Fibroblast of the conjunctiva (primary cell): Measurements from ENCODE around the gene P2RX3.
A peak's percentile ranks its signal among the peaks of the same experiment; 100 is the strongest.
"Not testable (repeated sequence)": the region's sequence is repeated elsewhere in the genome, so short reads cannot be mapped to it uniquely, and the experiment has no call there.

Experiments
- DNase-seq: peaks from one replicate; pipeline ENCODE4 v3.0.0-alpha.2; 2010; ENCODE audit warnings: low read depth

Gene P2RX3

DNA sequence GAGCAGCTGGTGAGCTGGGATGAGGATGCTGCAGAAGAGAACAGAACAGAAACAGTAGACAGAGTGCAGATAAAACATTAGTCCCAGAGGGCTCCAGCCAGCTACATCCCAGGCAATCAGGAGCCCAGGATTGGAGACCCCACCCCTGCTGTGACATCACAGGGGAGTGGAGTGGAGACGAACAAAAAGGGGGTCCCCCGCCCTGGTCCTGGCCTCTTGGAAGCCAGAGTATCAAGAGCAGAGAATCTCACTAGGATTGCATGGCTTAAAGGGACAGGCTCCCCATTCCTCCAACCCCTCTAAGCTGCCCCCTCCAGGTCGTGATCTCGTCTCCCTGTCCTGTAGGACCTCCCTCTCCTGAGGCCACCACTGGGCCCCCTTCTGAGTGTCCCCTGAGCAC is at the start of gene P2RX3:
P2RX3 (plus strand) TSS at position 211 of the 400 bp plus-strand sequence. CDS start 199 bp downstream, outside the sequence.
- DNase-seq, result no peak

DNA sequence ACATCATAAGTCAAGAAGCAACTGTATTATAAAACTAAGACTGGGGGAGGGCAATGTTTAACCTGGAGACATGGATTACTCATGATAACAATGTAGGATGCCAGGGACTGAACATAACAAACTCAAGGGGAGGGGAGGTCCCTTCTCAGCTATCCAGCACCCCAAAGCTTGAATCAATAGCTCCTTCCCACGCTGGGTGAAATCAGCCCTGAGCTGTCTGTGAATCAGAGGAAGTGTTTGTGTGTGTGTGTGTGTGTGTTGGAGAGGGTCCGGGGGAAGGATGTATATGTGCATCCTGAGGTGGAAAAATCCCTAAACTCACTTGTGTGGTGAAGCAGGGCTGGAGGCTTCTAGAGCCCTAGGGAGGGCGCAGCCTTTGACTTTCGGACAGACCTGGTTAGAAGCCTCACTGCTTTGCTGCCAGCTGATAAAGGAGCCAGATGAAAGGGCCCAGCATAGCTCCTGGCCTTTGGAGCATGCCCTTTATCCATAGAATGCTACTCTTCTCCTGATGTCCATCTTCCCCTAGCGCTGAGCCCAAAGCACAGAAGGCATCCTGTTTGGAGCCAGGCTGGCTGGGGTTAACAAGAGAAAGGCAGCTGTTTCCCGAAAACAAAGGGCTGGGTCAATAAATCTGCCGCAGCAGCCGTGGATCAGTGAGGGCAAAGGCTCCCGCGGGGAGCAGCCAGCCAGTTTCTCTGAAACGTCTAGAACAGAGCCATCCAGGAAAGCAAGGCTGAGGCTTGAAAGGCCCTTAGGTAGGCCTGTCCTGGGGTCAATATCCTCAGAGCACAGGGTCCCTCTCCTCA is 49.2 kb upstream of the P2RX3 start:
- peak; percentile 30 for DNase-seq

DNA sequence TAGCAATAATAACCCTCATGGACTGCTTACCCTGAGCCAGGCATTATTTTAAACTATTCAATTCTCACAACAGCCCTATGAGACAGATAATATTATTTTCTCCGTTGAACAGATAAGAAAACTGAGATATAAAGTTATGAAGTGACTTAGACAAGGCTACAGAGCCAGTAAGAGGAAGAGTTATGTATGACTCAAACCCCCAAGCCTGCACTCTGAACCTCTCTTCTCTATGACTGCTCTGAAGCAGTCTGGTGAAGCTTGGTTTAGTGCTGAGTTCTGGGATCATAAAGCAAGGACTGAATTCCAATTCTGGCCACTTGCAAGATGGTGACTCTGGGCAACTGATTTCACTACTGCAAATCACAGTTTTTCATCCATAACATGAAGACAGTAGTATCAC is 47.9 kb upstream of the P2RX3 start:
- no peak for DNase-seq

DNA sequence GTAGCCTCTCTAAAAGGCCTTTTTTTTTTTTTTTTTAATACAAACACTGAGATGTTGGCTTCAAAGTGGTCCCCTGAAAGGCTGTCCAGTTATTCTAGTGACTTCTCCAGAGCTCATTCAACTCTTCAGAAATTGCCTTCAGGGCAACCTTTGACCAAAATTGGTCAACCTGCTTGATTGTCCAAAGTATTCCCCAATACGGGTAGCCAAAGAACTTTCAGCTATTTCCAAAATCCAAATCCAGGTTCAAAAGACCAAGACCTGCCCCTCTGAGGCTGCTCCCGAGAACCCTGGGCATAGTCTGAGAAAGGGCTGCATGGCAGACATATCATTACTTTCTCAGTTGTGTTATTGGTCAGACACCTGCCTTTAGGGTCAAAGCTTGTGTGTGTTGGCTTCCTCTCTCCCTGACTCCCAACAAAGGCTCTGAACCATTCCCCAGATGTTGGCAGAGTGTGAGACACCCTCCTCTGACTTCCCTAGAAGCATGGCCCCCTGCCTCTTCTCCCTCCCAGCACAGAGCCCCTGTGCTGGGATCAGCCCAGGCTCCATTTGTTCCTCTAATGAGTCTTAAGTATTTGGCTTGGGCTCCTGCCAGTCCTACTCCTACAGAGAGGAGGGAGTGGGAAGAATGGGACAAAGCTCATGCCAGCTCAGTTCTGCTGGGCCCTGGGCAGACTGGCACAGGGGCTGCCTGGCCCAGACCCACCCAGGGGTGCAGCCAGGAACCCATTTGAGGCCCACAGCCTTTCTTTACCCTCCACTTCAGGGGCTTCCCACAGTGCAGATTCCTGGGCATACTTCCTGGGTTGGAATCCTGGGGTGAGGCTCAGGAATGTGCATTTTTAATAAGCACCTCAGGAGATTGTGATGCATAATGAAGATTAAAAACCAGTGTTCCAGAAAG is 43.7 kb upstream of the P2RX3 start:
- DNase-seq, result peak; percentile 27

DNA sequence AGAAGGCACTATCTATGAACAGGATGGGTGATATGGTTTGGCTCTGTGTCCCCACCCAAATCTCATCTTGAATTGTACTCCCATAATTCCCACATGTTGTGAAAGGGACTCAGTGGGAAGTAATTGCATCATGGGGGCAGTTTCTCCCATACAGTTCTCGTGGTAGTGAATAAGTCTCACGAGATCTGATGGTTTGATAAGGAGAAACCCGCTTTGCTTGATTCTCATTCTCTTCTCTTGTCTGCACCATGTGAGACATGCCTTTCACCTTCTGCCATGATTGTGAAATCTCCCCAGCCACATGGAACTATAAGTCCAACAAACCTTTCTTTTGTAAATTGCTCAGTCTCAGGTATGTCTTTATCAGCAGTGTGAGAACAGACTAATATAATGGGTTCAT is 41.9 kb upstream of the P2RX3 start:
- DNase-seq, result not testable (repeated sequence)

DNA sequence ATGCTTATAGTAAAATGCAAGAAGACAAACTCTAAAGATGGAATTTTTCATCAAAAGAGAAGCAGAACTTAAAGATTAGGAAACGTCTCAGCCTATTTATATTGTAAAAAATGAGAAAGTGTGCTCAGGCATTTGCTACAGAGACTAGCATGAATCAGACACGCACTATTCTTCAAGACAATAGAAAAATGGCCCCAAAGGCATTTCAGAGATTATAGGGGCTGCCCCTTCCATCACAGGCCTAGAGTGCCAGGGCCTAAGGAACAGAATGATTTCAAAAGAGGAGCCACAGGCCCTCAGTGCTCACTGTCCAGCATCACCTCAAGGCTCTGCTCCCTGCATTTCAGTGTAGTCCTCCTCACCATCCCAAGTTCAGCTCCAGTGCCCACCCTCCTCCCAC is 40.9 kb upstream of the P2RX3 start:
- DNase-seq, result no peak

DNA sequence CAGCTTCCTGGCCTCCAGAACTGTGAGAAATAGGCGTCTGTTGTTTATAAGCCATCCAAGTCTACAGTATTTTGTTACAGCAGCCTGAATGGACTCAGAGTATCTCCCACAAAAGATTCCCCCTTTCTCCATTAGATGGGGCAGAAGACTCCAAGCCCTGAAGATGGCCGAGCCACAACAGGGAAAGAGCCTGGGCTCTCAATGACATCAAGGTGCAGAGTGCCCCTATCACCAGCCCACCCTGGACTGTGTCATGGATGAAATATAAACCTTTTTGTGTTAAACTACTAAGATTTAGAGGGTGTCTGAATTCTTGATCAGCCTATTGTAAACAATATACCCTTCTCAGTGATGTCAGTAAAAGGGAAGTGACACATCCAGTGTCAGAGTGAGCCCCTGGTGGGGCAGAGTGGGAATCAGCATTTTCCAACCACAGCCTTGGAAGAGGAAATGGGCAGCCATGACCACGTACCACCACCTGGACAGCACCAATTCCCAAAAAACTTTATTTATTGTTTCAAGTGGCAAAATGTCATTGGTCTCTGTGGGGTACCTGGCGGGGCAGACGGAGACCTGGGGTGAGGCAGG is 38.9 kb upstream of the P2RX3 start:
- DNase-seq, result no peak

DNA sequence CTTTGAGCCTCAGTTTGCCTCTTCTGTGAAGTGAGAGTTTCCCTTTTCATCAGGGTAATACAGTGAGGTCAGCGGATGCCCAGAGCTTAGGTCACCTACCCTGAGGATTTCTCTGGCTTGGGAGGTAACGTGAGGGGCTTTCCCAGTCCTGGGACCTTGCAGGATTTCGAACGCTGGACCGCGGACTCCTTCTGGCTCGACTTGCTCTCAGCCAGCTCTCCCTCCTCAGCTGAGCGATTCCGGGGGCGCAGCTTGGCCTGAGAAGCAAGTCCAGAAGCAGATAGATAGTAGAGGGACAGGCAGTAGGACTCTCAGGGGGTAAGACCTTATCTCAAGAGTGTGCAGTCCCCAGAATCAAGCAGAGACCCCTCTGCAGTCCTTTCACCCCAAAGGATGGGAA is 37.4 kb upstream of the P2RX3 start:
- DNase-seq, result no peak

DNA sequence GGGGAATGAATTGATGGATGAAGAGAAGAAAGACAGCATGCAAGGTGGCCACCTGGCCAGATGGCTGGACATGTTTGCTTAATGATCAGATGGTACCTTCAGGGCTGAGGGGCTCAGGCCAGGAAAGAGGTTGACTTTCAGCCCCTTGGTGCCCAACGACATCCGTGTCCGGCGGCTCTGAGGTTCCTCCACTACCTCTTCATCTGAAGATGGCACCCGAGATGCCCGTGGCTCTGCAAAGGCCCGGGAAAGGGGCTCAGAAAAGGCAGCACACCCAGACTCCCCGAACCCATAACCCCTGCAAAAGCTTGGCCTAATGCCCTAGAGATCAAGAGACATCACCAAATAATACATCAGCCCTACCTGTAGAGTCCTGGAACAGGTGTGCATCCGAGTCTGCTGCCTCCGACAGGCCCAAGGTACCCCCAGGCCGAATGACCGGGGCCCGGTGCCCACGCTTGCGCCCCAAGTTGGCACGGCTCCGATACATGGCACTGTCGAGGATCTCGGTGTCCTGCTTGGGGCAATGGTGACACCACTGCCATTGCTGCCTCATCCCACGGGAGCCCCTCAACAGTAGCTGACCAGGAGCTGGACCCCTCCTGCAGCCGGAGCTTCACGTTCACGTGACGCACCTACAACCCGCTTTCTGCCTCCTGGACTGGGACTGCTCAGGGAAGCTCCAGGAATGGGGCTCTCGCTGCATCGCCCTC is 36.3 kb upstream of the P2RX3 start:
- no peak for DNase-seq

DNA sequence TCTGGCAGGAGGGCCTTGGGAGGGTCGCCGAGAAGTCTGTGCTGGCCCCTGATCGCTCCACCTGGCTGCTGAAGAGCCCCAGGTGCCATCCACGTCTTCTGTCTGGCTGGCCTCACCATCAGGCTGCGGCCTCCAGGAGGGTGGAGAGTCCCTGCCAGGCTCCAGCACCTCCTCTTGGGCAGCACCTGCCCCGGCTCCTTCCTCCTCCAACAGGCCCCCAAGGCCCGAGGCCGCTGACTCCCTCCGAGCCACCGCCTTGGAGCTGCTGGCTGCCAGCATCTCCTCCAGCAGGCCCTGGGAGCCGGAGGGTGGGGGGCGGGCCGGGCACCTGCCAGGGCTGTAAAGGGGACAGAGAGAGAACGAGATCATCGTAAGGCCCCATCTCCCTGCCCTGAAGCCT is 35.7 kb upstream of the P2RX3 start:
- DNase-seq, result no peak

DNA sequence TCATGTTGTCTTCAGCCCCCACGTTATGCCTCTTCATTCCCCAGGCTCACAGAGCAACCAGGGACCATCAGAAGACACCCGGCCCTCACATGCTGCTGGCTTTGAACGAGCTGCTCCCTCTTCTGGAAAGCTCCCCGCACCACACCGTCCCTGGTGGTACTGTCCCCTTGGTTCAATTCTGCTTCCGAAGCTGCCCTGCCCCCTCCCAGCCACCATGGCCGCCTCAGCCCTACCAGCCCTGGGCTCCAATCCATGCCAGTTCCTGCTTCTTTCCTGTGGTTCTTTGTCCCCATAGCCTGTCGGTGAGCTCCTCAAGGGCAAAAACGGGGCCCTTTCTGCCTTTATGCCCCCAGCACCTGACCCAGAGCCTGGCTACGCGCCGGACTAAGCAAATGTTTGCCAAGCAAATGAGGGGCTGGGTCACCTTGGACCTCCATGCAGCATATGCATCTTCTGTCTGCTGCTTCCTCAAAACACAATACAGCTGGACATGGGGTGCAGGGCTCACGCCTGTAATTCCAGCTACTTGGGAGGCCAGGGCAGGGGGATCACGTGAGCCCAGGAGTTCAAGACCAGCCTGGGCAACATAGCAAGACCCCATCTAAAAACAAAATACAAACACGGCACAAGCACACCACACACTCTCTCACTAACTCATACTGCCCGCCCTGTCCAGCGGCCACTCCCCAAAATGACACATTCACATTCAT is 34.7 kb upstream of the P2RX3 start:
- no peak for DNase-seq

DNA sequence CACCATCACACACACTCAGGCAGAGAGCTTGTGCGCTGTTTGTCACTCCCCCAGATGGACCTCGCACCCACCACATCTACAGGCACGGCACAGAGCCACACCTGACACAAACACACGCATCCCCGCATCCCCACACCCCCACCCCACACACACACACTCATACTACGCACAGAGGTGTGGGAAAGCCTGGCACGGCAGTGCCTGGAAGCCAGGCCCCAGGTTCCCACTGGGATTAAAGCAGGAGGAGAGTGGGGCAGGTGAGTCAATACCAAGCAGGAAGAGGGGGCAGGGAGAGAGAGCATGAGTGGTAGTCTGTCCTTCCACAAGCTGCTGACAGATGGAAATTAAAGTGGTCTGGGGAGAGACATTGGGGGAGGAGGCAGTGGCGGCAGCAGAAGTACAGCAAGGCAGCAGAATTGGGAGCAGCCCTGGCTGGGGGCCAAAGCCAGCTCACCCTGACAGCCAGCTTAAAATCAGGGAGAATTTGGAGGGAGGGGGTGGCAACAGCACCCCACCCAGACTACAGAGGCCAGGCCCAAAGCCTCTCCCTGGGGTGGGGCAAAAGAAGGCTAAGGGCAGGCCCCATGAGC is 34.1 kb upstream of the P2RX3 start:
- DNase-seq, result peak; percentile 45

DNA sequence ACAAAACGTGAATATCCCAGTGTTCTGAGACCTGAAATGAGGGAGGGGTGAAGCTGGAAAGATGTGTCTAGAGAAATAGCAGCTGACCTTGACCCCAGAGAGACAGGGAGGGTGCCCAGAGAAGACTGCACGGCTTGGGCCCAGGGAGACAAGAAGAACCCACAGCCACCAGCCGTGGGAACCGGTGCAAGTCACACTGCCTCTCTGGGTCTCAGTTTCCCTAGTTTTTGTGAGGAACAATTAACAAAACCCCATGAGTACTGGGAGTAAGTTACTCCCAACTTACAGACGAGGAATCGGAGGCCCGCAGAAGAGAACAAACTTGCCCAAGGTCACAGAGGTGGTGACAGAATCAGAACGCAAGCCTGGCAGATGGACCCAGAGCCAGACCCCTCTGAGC is 32.6 kb upstream of the P2RX3 start:
- DNase-seq, result no peak

DNA sequence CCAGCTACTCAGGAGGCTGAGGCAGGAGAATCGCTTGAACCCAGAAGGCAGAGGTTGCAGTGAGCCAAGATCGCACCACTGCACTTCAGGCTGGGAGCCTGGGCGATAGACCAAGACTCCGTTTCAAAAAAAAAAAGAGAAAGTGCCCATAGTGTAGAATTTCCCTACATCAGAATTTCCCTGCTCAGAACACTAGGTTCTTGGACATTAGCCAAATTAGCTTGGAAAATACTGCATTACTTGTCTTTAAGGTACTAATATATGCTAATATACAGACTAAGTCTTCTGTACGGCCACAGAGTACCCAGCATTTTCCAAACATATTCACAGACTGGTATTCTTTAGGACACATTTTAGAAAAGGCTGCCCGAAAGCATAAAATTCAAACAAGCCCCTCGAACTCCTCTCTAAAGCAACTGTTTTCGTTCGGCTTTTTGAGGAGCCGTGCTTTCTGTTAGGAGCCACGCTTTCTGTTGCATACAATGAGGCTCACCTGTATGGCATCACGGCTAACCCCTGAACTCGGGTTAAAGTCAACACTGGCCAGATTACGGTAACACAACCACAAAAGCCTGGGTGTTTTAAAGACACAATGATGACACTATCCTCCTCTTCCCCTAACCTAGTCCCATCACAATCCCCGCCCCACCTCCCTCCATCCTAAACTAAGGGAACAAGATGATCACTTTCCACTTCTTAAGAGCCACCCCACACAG is 31.8 kb upstream of the P2RX3 start:
- DNase-seq, result peak; percentile 42

DNA sequence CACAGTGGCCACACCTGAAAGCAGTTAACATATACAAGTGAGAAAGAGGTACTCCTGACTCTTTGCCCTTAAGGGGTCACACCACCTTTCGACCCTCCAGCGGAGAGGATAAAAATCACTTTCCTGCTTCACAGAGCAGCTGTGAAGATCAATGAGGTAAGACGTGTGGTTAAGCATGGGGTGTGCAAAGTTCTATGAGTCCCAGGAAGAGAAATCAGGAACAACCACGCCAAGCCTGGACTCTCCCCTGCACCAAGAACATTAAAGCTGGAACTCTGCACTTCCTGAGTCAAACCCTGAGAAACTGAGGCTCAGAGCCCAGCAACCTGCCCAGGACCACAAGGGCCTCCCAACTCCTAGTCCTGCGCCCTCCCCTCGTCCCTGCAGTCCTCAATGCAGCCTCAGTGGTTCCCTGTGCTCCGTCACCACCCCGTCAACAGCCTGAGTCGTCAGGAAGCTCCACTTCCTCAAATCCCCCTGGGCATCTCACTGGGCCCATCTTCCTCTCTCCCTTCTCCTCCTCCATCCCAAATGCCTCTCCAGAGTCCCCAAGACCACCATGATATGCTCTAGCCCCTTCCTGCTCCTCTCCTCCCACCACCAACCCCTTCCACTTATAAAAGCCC is 31.1 kb upstream of the P2RX3 start:
- DNase-seq, result no peak

DNA sequence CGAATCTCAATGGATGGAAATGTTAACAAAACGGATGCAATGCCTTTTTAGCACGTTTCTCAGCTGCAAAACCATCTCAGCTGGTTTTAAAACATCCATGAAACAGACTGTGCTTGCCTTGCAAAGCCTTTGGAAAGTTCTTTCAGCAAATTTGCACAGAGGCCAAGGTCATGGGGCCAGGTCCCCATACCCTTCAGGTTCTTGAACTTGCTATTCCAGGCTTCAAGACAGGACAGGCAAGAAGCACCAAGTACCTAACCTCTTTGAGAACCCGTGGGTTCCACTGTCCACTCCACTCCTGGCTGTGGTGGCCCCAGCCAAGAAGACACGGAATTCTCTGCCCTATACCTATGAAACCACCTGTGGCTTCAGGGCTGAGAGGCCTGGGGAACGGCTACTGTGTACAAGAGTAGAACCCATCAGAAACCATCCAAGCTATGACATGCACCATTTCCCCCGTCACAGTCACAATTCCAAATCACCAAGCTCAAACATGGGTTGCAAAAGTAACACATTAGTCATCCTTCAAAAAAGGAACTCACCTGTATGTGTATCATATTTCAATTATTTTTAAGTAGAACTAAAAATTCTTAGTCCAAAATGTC is 30.4 kb upstream of the P2RX3 start:
- no peak for DNase-seq

DNA sequence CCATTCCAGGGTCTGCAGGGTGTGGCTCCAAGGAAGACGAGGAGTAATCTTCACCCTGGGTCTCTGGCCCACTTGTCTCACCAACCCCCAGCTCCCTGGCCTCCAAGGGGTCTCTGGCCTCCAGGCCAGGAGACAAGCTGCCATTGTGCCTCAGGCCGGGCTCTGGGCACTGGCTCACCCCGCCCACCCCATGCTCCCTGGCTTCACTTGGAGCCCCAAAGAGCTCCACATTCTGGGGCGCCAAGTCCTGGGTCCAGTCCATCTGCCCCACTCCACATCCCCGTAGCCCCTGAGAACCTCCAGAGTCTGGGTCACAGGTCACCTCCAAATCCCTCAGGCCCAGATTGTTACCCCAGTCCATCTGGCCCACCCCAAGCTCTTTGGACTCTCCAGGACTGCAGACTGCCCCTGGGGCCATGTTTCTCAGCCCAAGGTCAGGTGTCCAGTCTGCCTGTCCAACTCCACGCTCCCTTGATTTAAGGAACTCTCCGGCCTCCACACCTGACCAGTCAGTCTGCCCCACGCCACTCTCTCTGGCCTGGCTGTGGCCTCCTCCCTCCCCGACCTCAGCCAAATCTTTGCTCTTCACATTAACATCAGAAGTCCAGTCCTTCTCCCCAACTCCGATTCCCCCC is 29.6 kb upstream of the P2RX3 start:
- no peak for DNase-seq

DNA sequence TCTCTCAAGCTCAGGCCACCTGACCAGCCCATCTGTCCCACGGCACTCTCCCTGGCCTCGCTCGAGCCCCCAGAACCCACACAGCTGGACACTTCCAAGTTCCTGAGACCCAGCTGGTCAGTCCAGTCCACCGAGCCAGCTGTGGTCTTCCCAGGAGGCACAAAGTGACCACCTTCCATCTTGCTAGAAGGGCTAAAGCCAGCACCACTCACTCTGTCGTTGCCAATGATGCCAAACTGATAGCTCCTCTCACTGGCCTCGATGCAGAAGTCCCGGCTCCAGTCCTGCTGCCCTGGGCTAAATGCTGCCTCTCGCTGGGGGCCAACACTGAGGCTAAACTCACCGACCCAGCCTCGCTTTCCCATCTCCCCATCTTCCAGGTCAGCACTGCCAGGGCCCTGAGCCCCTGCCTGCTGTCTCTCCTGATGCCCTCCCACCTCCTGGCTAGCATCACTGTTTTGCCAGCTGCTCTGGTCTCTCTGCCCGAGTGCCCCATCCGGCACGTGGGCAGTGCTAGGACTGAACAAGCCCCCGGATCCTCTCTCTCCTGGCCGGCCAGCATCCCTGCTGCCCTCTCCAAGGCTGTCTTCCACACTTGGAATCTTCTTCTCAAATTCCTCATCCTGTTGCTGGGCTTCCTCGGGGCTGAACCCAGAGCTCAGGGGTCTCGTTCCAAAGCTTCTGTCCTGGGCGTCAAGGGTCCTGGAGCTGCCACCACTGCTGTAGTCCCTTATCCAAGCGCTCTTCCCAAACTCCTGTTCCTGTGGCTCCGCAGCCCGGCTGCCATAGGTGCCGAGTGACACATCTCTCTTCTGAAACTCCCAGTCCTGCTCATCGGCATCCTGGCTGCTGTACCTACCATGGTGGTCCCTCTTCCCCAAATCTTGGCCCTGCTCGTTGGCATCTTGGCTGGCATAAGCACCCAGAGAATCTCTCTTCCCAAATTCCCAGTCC is 28.8 kb upstream of the P2RX3 start:
- DNase-seq, result no peak
